OCI-LY7 (cell line): ENCODE results near the gene HMG20B.

Source experiments
- EZH2phosphoT487 ChIP-seq: fragments of 200-600 bp; sonication (generic); IDR thresholded peaks from 2 replicates; pipeline ENCODE4 v1.6.1; 2018; ENCODE audit warnings: low read depth, borderline replicate concordance, mild to moderate bottlenecking, mixed run types, antibody characterized with exemption, low read length, moderate library complexity, mixed read lengths
- TF ChIP-seq, protein P1 (sequence below): fragments of 200-600 bp; sonication (generic); conservative IDR thresholded peaks from 2 replicates; pipeline ENCODE4 v1.5.1; 2014; ENCODE audit warnings: mild to moderate bottlenecking, antibody characterized with exemption, low read length, moderate library complexity, mixed read lengths

DNA sequence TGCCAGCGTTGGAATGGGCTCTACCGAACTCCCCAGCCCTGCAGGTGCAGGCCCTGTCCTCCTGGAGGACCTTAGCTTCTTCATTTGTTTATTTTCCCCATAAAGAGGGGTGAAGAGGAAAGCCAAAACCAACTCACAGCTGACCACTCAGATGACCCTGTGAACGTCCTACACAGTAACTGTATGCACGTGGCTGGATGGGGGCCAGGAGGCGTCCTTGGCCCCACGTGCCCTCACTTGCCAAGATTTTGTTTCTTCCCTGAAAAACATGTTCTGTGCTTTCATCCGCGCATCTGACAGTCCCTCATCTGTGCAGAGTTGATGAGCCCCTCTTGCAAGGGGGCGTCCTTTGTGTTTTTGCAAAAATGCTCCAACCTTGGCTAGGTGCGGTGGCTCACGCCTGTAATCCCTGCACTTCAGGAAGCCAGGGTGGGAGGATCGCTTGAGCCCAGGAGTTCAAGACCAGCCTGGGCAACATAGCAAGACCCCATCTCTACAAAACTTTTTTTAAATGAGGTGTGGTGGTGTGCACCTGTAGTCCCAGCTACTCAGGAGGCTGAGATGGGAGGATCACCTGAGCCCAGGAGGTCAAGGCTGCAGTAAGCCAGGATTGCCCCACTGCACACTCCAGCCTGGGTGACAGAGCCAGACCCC, 39.1 kb upstream of the HMG20B start:
- TF ChIP-seq, protein P1, sequence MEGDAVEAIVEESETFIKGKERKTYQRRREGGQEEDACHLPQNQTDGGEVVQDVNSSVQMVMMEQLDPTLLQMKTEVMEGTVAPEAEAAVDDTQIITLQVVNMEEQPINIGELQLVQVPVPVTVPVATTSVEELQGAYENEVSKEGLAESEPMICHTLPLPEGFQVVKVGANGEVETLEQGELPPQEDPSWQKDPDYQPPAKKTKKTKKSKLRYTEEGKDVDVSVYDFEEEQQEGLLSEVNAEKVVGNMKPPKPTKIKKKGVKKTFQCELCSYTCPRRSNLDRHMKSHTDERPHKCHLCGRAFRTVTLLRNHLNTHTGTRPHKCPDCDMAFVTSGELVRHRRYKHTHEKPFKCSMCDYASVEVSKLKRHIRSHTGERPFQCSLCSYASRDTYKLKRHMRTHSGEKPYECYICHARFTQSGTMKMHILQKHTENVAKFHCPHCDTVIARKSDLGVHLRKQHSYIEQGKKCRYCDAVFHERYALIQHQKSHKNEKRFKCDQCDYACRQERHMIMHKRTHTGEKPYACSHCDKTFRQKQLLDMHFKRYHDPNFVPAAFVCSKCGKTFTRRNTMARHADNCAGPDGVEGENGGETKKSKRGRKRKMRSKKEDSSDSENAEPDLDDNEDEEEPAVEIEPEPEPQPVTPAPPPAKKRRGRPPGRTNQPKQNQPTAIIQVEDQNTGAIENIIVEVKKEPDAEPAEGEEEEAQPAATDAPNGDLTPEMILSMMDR, result no peak
- no peak for TF ChIP-seq EZH2phosphoT487
